ENCODE results near the gene TMEM54.

The TMEM54 gene

GRCh38 chr1:32867151-32867550 is 34.0 kb downstream of the TMEM54 start:
- no peak overlapping the region for H3K4me3 ChIP-seq (replicated peaks; ENCODE audit: insufficient read depth, low read length)
- no peak for TF ChIP-seq POLR2AphosphoS5 (IDR thresholded peaks at IDR 0.05; ENCODE audit: low read depth)
- TF ChIP-seq REST (IDR thresholded peaks at IDR 0.05; ENCODE audit: insufficient replicate concordance, low read depth), result no peak
- no peak for TF ChIP-seq CTCF (IDR thresholded peaks at IDR 0.05; ENCODE audit: insufficient read depth, low read length)
- TF ChIP-seq GABPA (IDR thresholded peaks at IDR 0.05; ENCODE audit: low read depth), result no peak
- TF ChIP-seq SPI1 (IDR thresholded peaks at IDR 0.05; ENCODE audit: borderline replicate concordance, low read depth), result no peak
- no peak for DNase-seq (ENCODE audit: low read depth in 1 of 2, low spot score in 1 of 2)

GRCh38 chr1:32865639-32866405 is 35.4 kb downstream of the TMEM54 start:
- DNase-seq (ENCODE audit: low read depth in 1 of 2, low spot score in 1 of 2), result no peak
- Histone ChIP-seq H3K4me3 (replicated peaks; ENCODE audit: insufficient read depth, low read length) (no peak overlapping the region), H3K27me3 (ENCODE audit: insufficient read depth, poor library complexity, severe bottlenecking) (peaks cover 9% of the 10 kb centered on the region), H3K27ac (replicated peaks) (no peak overlapping the region)
- TF ChIP-seq CTCF (IDR thresholded peaks at IDR 0.05; ENCODE audit: insufficient read depth, low read length) (no peak), GABPA (IDR thresholded peaks at IDR 0.05; ENCODE audit: low read depth) (no peak), POLR2AphosphoS5 (IDR thresholded peaks at IDR 0.05; ENCODE audit: low read depth) (no peak), SPI1 (IDR thresholded peaks at IDR 0.05; ENCODE audit: borderline replicate concordance, low read depth) (no peak), REST (IDR thresholded peaks at IDR 0.05; ENCODE audit: insufficient replicate concordance, low read depth) (no peak)

More at GRCh38 chr1:32867151-32867550, 34.0 kb downstream of the TMEM54 start:
- H3K27ac ChIP-seq (replicated peaks), result no peak overlapping the region
- H3K27me3 ChIP-seq (ENCODE audit: insufficient read depth, poor library complexity, severe bottlenecking), result peaks cover 22% of the 10 kb centered on the region

GRCh38 chr1:32864375-32865019 is 36.7 kb downstream of the TMEM54 start:
- no peak for TF ChIP-seq REST (IDR thresholded peaks at IDR 0.05; ENCODE audit: insufficient replicate concordance, low read depth)
- no peak for TF ChIP-seq GABPA (IDR thresholded peaks at IDR 0.05; ENCODE audit: low read depth)
- no peak for TF ChIP-seq SPI1 (IDR thresholded peaks at IDR 0.05; ENCODE audit: borderline replicate concordance, low read depth)
- H3K27me3 ChIP-seq (ENCODE audit: insufficient read depth, poor library complexity, severe bottlenecking), result no peaks in the 10 kb centered on the region
- no peak overlapping the region for H3K27ac ChIP-seq (replicated peaks)

More at GRCh38 chr1:32864375-32865019, 36.7 kb downstream of the TMEM54 start:
- DNase-seq (ENCODE audit: low read depth in 1 of 2, low spot score in 1 of 2), result no peak
- no peak overlapping the region for H3K4me3 ChIP-seq (replicated peaks; ENCODE audit: insufficient read depth, low read length)
